HG03159 (cell line): ENCODE measurements around the gene ANXA2.
A peak's percentile ranks its signal among the peaks of the same experiment; 100 is the strongest.

Source experiments
- ATAC-seq: cut with Tn5 transposase; IDR thresholded peaks from one replicate; pipeline ENCODE4 v1.9.1; 2021; ENCODE audit warnings: mild to moderate bottlenecking, moderate library complexity; ENCODE audit not compliant: unreplicated experiment

ANXA2 gene

DNA sequence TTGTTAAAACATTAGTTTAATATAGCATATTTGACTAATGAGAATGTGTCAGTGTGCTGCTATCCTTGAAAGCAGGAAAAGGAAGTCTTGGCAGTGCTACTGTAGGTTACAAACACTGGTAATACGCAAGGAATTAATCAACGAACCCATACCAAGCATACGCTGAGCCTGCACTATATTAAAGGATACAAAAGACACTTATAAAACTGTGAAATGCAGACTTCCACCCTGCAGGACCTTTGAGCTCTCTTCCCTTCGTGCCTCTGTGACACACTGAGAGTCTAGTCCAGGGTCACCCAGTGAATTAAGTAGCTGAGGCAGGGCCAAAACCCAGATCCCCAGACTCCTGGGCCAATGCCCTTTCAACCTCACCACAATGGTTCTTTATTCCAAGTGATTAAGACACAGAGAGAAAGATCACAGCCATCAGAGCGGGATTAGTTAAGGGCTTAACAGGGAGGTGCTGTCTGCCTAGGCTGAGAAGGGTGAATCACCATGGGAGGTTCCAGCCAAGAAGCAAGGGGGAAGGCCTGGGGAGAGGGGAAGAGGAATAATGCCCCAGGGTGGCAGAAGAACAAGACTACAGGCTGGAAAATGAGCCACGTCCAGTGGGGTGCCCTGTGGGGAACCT lies 6.8 kb downstream of the ANXA2 start:
- ATAC-seq = no peak

- ATAC-seq = no peak
Measured at GRCh38 chr15:60390231-60390630, 7.6 kb downstream of the ANXA2 start.

DNA sequence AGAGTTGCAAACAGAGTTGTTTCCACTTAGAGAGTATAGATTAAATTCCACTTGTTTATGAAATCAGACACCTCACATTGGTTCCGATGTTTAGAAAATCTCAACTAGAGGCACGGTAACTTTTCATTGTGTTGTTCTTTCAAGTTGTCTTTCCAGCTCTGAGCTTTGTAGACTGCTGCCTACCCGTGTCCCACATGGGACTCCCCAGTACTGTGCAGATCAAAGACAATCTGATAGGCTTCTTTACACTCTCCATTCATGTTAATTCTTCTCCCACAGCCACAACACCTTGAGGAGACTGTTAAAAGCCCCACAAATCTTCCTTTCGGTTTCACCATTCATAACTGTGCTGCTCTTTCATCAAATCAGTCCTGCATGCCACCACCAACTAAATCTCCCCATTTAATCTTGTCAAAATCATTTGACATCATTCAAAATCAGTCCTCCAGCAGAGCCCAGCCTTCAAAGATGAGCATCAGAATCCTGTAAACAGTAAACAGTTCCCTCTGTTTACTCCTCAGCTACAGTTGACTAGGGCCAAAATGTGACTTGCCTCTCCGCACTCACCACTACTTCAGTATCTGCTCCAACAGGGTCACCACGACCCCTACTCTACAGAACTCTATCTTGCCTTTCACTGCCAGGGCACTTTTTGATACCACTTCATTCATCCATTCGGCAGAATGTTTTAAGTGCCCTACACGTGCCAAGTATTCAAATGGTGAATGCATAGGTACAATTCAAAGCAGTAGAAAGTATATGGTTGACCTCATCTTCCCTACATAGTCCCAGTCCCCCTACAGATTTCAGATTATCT lies 8.3 kb downstream of the ANXA2 start:
- ATAC-seq = peak; percentile 58

DNA sequence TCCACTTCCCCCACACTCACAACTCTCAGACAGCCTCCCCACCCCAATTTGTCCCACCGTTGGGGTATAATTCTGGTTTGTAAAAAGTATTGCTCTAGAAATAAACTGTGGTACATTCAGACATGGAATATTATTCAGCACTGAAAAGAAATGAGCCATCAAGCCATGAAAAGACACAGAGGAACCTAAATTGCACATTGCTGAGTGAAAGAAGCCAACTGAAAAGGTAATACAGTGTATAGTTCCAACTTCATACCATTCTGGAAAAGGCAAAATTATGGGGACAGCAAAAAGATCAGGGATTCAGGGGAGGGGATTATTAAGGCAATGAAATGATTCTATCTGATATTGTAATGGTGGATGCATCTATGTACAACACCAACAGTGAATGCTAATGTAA lies 10.5 kb downstream of the ANXA2 start:
- ATAC-seq = no peak

- no peak for ATAC-seq
Measured at GRCh38 chr15:60386615-60387014, 11.2 kb downstream of the ANXA2 start.

- no peak for ATAC-seq
Measured at GRCh38 chr15:60385620-60386552, 11.9 kb downstream of the ANXA2 start.

- ATAC-seq = no peak
Measured at GRCh38 chr15:60384526-60385126, 13.2 kb downstream of the ANXA2 start.

DNA sequence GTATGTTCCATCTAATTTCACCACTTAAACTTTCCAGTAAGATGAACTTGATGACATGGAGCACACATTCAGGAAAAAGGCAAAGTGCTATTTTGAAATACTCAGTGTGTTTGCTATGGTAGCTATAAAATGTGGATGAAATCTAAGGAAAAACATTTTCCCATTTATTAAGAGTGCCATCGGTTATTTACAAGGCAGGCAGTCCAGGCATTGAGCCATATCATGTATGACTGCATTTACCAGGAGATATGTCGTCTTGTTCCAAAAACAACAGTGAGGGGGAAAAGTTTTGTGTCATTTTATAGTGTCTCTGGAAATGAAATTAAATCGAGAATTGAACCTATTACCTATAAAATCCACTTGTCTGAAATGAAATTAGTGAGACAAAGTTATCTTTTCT lies 13.7 kb downstream of the ANXA2 start:
- ATAC-seq = no peak

DNA sequence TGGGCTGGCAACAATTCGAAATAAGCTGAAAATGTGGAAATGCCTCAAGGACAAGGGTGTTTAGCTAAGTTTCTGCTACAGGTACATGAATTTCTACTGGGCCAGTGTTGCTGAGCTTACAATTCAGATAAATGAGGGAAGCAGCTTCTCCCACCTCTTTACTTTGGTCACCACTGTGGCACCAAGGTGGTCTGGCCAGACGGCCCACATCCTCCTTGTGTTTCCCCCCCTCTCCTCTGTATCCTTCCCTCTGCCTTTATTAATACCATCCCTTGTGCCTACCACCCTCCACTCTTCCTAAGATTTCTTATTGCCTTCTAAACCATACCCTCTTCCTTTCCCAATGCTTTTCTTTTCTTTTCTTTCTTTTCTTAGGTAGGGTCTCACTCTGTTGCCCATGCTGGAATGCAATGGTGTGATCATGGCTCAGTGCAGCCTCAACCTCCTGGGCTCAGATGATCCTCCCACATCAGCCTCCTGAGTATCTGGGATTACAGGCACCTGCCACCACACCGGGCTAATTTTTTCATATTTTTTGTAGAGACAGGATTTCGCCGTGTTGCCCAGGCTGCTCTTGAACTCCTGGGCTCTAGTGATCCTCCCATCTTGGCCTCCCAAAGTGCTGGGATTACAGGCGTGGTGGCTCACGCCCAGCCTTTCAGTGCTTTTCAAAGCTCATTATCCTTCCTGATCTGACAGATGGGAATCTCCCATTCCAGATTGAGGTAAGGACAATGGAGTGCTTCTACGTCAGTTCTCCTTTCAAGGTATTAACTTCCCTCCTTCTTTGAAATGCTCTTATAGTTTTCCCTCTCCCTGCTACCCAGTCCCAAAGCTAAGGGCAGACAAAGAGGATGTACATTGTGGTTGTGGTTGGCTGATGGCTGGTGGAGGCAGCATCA lies 14.8 kb downstream of the ANXA2 start:
- ATAC-seq = no peak

GRCh38 chr15:60381148-60381788 lies 16.5 kb downstream of the ANXA2 start:
- no peak for ATAC-seq

- ATAC-seq = no peak
Measured at GRCh38 chr15:60379525-60380274, 18.1 kb downstream of the ANXA2 start.

DNA sequence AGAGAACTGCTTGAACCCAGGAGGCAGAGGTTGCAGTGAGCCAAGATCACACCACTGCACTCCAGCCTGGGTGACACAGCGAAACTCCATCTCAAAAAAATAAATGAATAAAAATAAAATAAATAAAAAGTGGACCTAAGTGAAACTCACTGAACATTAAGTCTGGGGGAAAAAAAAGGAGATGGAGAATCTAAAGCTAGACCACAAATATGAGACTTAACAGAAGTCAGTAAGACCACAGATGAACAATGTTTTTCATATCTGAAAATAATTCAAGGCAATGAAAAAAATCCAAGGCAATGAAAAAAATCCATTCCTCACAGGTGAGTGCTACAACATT lies 18.6 kb downstream of the ANXA2 start:
- ATAC-seq = no peak

DNA sequence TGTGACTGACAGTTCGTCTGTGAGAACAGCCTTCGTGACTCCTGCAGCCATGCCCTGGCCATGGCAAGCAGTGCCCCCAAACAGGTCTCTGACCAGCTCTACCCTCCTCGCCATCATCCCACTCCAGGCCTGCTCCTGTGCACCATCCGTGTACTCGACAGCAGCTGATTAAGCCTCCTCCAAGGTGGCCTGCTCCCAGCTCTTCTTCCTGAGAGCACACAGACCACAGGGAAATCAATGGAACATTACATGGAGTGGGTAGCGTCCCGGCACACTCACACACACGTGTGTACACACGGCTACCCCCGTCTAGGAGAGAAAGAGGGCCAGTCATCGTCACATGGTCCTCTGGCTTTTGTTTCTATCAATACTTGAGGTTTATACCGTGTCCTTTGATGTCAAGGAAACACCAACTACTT lies 21.1 kb downstream of the ANXA2 start:
- ATAC-seq = no peak

DNA sequence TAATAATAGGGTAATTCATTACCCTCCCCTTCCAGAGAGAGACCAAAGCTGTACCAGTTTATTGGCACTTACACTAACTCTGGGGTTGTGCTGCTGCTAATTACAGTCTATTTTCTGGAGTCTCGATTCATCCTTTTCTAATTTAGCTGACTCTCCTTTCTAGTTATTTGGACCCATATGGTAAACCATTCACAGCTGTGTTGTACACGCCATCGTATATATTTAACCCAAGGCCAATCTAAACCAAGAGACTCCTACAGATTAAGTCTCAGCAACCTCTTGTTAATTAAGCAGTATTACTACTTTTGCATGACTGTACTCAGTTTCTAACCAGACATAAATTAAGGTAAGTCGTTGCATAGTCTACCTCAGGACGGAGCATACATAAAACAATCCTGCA lies 22.5 kb downstream of the ANXA2 start:
- ATAC-seq = no peak

- ATAC-seq = no peak
Measured at GRCh38 chr15:60374628-60375081, 23.1 kb downstream of the ANXA2 start.

DNA sequence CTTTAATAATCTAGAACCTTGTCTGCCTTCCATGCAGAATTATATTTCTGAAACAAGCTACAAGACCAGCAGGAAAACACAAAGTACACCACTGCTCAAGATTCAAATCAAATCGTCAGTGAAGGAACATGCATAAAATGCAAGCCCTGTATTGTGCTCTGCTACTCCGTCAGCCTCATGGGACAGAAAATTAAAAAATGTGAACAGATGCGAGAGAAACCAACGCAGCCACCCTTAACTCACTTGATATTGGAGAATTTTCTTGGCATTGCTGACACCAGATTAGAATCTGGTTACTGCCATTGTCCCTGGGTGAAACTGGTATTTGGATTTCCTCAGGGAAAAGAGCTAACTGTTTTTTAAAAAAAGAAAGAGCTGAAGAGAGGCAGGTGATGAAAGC lies 23.6 kb downstream of the ANXA2 start:
- no peak for ATAC-seq

GRCh38 chr15:60373745-60374144 lies 24.0 kb downstream of the ANXA2 start:
- ATAC-seq = no peak

GRCh38 chr15:60373327-60373726 lies 24.5 kb downstream of the ANXA2 start:
- no peak for ATAC-seq

DNA sequence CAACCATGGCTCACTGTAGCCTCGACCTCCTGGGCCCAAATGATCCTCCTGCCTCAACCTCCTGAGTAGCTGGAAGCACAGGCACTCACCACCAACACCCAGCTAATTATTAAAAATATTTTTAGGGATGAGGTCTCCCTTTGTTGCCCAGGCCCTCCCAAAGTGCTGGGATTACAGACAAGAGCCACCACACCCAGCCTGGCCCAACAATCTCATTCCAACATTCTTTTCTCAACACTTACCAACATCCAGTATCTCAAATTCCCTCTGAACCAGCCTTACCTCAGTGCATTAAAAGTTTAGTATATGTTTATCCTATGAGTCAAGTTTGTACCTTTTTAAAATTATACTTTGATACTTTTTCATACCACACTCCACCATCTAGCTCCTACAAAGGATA lies 25.0 kb downstream of the ANXA2 start:
- ATAC-seq = no peak
